Pancreas (tissue), 10 donors: Measurements from ENCODE around the gene SH3BP4. TPM values are rescaled to one million over a fixed set of nuclear protein-coding genes. Genes with fewer than 3 reads are reported as not detected.
A peak's percentile ranks its signal among the peaks of the same experiment; 100 is the strongest.

ENCODE experiments used
- ATAC-seq, 4 donors: fragments of 200-7000 bp; cut with Tn5 transposase; one replicate each; pipeline versions ENCODE4 v1.8.0 to v1.9.1; 2020; ENCODE audit warnings: mild to moderate bottlenecking in 4 of 4, moderate library complexity in 4 of 4
- DNase-seq, 6 donors: peaks; one replicate each; pipeline ENCODE4 v3.0.0-alpha.2; 2020
- FAIRE-seq: peaks from 2 replicates; lab custom pipeline; 2012; peaks lifted over from hg19 to GRCh38; lab: Jason Lieb, UNC
- H3K27ac ChIP-seq, 4 donors: fragments of 200-600 bp; sonication (generic); 1 replicate in 3 of 4; 2 replicates in 1 of 4; pipeline versions ENCODE4 v1.5.0 to v1.8.0; 2020
- H3K27me3 ChIP-seq, 4 donors: fragments of 200-600 bp; one replicate each; pipeline ENCODE4 v1.8.0; 2021
- H3K36me3 ChIP-seq, 3 donors: fragments of 200-600 bp; sonication (generic) in 1 of 3; one replicate each; pipeline versions ENCODE4 v1.5.0 to v1.8.0; 2020 to 2021
- H3K4me1 ChIP-seq, 3 donors: fragments of 200-600 bp; one replicate each; pipeline ENCODE4 v1.8.0; 2021
- H3K4me3 ChIP-seq, 4 donors: fragments of 200-600 bp; sonication (generic) in 2 of 4; one replicate each; pipeline versions ENCODE4 v1.5.0 to v1.8.0; 2020 to 2021
- H3K9me3 ChIP-seq, 4 donors: fragments of 200-600 bp; one replicate each; pipeline ENCODE4 v1.8.0; 2021
- WGBS, 2 donors: extraction: QIAGEN DNeasy Blood & Tissue Kit; methylation state at CpG; one replicate each; pipeline ENCODE4 v1.1.7; 2013; 5-methylcytosine and 5-hydroxymethylcytosine counted together
- intact Hi-C, 3 donors: fragments of 100-400 bp; cut with DNase I; formaldehyde crosslinking; loops; one replicate each; pipeline versions ENCODE4 v1.11.1 to v1.14.2; 2022
- polyA plus RNA-seq, 2 donors: library from polyadenylated mRNA; stranded (reverse); fragments of 200-250 nt; gene quantifications; one replicate each; pipeline ENCODE4 v1.2.3, GENCODE V29; 2013
- total RNA-seq, 6 donors: library from RNA; stranded (reverse); fragmentation: NEBNext Ultra II Directional in 4 of 6; extraction: Animal tissue kit (Norgen Biotek cat#: 25700) in 4 of 6; gene quantifications; one replicate each; pipeline versions ENCODE4 v1.2.1 to v1.2.4, GENCODE V29; 2021 to 2023
- TF ChIP-seq, protein P1 (sequence below), 4 donors: fragments of 200-600 bp; sonication (generic) in 3 of 4; IDR thresholded peaks; one replicate each; pipeline versions ENCODE4 v1.5.0 to v1.8.0; 2021; ENCODE audit warnings: antibody characterized with exemption in 4 of 4
- donor health status: healthy with polysubstance abuse.
- donor health status: DM: no; HTN: no; CAD: no; lungs with moderate emphysema.
- donor health status: DM: no; HTN: no; CAD: no.
- donor health status: control.
- donor health status: control.
- donor health status: Bipolar disorder and iron deficiency.
- donor health status: DM: yes; HTN: yes; CAD: no.
- donor health status: DM: no; HTN: no; CAD: no.
- donor health status: DM: no; HTN: no; CAD: no.
- donor health status: DM: yes; HTN: yes; CAD: no.

SH3BP4 gene
- total and polyA plus RNA-seq, 8 donors = 20.5 to 99.7 (median 62.8) TPM

GRCh38 chr2:234998404-234999211 lies 46.8 kb downstream of the SH3BP4 start:
- no peak for FAIRE-seq
- peak overlapping the region in 3 of 4 donors; percentile 22 to 78 (median 74) for H3K27ac ChIP-seq

DNA sequence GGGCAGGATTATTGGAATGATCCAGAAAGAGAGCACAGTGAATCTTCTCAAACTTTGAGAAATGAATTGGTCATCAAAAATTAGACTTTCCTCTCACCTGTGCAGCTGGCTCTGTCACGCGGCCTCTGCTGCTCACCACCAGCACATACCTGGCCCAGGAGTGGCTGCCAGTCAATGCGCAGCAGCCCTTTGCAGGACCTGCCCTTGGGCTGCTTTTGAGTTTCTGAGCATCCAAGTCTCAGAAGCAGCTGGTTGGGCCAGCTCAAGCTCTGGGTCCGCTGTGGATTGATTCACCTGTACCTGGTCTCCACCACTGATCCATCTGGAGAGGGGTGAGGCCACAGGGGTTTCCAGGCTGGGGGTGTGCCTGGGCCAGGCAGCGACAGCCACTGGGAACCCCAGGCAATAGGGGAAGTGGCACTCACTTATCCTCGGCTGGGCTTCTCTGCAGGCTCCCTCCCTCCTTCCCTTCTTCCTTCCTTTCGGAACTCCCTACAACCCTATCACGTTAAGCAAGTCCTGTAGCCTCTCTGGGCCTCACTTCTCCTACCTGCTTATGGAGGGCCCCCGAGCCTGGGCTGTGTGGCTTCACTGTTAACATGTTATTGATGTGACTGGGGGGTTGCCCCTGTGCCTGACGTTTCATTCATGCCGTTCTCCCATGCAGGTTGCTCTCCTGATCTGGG lies 48.1 kb downstream of the SH3BP4 start:
- Histone ChIP-seq H3K4me3 (peak overlapping the region in 2 of 4 donors; percentile 6), H3K36me3 (peaks cover 0 to 5% (median 0%) of the 10 kb centered on the region in 3 donors), H3K9me3 (no peaks in the 10 kb centered on the region), H3K27ac (peak overlapping the region; percentile 53 to 78 (median 68)), H3K27me3 (no peaks in the 10 kb centered on the region), H3K4me1 (peaks cover 48 to 65% (median 51%) of the 10 kb centered on the region in 3 donors)
- 35 to 40% methylated on average over 9 to 11 of the region's 11 CpGs for WGBS, 2 donors
- intact Hi-C loops = loop anchor here in 1 of 3 donors (10.0 kb wide), 1 partner anchor 45 kb away; no protein-coding TSS in a partner anchor
- peak in 1 of 6 donors; percentile 49 for DNase-seq
- TF ChIP-seq, protein P1, sequence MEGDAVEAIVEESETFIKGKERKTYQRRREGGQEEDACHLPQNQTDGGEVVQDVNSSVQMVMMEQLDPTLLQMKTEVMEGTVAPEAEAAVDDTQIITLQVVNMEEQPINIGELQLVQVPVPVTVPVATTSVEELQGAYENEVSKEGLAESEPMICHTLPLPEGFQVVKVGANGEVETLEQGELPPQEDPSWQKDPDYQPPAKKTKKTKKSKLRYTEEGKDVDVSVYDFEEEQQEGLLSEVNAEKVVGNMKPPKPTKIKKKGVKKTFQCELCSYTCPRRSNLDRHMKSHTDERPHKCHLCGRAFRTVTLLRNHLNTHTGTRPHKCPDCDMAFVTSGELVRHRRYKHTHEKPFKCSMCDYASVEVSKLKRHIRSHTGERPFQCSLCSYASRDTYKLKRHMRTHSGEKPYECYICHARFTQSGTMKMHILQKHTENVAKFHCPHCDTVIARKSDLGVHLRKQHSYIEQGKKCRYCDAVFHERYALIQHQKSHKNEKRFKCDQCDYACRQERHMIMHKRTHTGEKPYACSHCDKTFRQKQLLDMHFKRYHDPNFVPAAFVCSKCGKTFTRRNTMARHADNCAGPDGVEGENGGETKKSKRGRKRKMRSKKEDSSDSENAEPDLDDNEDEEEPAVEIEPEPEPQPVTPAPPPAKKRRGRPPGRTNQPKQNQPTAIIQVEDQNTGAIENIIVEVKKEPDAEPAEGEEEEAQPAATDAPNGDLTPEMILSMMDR (IDR thresholded peaks at IDR 0.05) = no peak
- ATAC-seq = peak; percentile 15 to 43 (median 30)
- FAIRE-seq = no peak

More at GRCh38 chr2:234998404-234999211, 46.8 kb downstream of the SH3BP4 start:
- H3K36me3 ChIP-seq = peaks cover 0 to 5% (median 0%) of the 10 kb centered on the region in 3 donors
- H3K27me3 ChIP-seq = no peaks in the 10 kb centered on the region
- intact Hi-C loops = loop anchor here in 1 of 3 donors (10.0 kb wide), 1 partner anchor 46 kb away; no protein-coding TSS in a partner anchor
- TF ChIP-seq, protein P1 (IDR thresholded peaks at IDR 0.05) = no peak
- no peaks in the 10 kb centered on the region for H3K9me3 ChIP-seq
- no peak overlapping the region for H3K4me3 ChIP-seq
- WGBS, 2 donors = 44 to 57% methylated on average over 29 of the region's 29 CpGs
- H3K4me1 ChIP-seq = peaks cover 59 to 66% (median 62%) of the 10 kb centered on the region in 3 donors
- DNase-seq (peak in 2 of 6 donors; percentile 22 to 29), ATAC-seq (no peak)

DNA sequence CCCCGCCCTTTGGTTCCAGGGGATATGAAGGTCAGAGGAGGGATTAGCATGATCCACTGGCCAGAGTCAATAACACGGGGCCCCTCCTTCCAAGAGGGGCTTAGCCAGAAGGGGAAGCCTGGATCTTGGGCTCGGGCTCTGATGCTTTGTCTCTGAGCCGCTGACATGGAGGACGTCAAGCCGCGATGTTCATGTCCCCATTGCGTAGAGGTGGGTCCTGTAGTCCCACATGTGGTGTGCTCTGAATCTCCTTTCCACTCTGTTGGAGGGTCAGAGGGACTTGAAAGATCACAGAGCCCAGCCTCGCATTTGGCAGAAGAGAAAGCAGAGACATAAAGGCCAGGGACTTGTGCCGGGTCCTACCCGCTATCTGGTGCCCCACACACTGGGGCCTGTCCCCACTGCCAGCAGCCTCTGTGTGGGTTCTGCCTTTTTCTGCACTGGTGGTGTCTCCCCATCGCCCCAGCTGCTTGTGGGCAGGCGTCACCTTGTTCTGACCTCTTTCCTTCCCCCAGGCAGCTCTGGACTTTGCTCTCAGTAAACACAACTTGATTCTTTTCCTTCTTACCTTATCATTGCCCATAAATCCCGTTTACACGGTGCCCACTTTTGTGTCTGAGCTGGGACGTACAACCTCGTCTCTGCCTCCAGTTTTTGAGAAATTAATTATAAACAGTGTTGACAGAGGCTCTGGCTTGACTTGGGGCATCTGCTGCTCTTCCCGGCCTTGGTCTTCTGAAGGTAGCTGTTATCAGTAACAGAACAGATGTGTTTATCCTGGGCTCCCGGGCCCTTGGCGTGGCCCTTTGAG lies 48.8 kb downstream of the SH3BP4 start:
- WGBS, 2 donors = 24 to 28% methylated on average over 20 of the region's 20 CpGs
- DNase-seq (peak in 2 of 6 donors; percentile 67 to 75), ATAC-seq (peak; percentile 43 to 68 (median 63)), FAIRE-seq (no peak)
- H3K4me1 ChIP-seq = peaks cover 47 to 66% (median 51%) of the 10 kb centered on the region in 3 donors
- peaks cover 0 to 5% (median 0%) of the 10 kb centered on the region in 3 donors for H3K36me3 ChIP-seq
- no peaks in the 10 kb centered on the region for H3K27me3 ChIP-seq
- intact Hi-C loops = no loop called here
- H3K4me3 ChIP-seq = peak overlapping the region in 2 of 4 donors; percentile 6
- peak overlapping the region; percentile 53 to 78 (median 68) for H3K27ac ChIP-seq
- TF ChIP-seq, protein P1 (IDR thresholded peaks at IDR 0.05) = no peak
- no peaks in the 10 kb centered on the region for H3K9me3 ChIP-seq

- Histone ChIP-seq H3K9me3 (no peaks in the 10 kb centered on the region), H3K36me3 (peaks cover 0 to 5% (median 0%) of the 10 kb centered on the region in 3 donors), H3K4me3 (no peak overlapping the region), H3K27me3 (no peaks in the 10 kb centered on the region), H3K27ac (peak overlapping the region; percentile 53 to 78 (median 68)), H3K4me1 (peaks cover 48 to 68% (median 59%) of the 10 kb centered on the region in 3 donors)
- 45% methylated on average over 25 of the region's 25 CpGs for WGBS, 2 donors
- intact Hi-C loops = no loop called here
- FAIRE-seq = no peak
- no peak for DNase-seq
- peak in 3 of 4 donors; percentile 5 to 37 (median 8) for ATAC-seq
- TF ChIP-seq, protein P1 (IDR thresholded peaks at IDR 0.05) = no peak
These were observed 49.7 kb downstream of the SH3BP4 start for GRCh38 chr2:235001237-235002133.
